Breast epithelium (tissue), 4 donors: ENCODE measurements around the gene ACTR1B. TPM values are rescaled to one million over a fixed set of nuclear protein-coding genes. Genes with fewer than 3 reads are reported as not detected.

Experiments
- DNase-seq, 2 donors: peaks; one replicate each; pipeline ENCODE4 v3.0.0-alpha.2; 2019; ENCODE audit warnings: low spot score in 2 of 2
- H3K27ac ChIP-seq, 2 donors: fragments of 200-600 bp; sonication (generic) in 1 of 2; one replicate each; pipeline ENCODE4 v1.5.1; 2016 to 2019; ENCODE audit warnings: mild to moderate bottlenecking in 1 of 2
- H3K27me3 ChIP-seq, 2 donors: fragments of 200-600 bp; sonication (generic) in 1 of 2; one replicate each; pipeline versions ENCODE4 v1.5.1 to v1.6.0; 2017 to 2019; ENCODE audit warnings: control low read depth in 1 of 2, mild to moderate bottlenecking in 1 of 2
- H3K36me3 ChIP-seq: fragments of 200-600 bp; one replicate; pipeline ENCODE4 v1.5.1; 2019
- H3K4me1 ChIP-seq, 2 donors: fragments of 200-600 bp; sonication (generic); one replicate each; pipeline ENCODE4 v1.5.1; 2016 to 2019; ENCODE audit warnings: control low read depth in 1 of 2
- H3K4me3 ChIP-seq, 3 donors: fragments of 200-600 bp; sonication (generic); 1 replicate in 2 of 3; 2 replicates in 1 of 3; pipeline ENCODE4 v1.5.1; 2016 to 2019; ENCODE audit warnings: mild to moderate bottlenecking in 3 of 3, moderate library complexity in 2 of 3
- H3K9me3 ChIP-seq, 2 donors: fragments of 200-600 bp; sonication (generic) in 1 of 2; one replicate each; pipeline ENCODE4 v1.5.1; 2016 to 2019; ENCODE audit warnings: control low read depth in 1 of 2
- POLR2A ChIP-seq: fragments of 450-650 bp; IDR thresholded peaks from one replicate; pipeline ENCODE4 v1.6.1; 2016; ENCODE audit warnings: antibody characterized with exemption, mild to moderate bottlenecking, moderate library complexity
- POLR2AphosphoS5 ChIP-seq, 3 donors: sonication (generic); formaldehyde crosslinking; IDR thresholded peaks; one replicate each; pipeline ENCODE4 v1.6.1; 2017; ENCODE audit warnings: antibody characterized with exemption in 3 of 3
- intact Hi-C: fragments of 100-400 bp; cut with DNase I; formaldehyde crosslinking; loops from one replicate; pipeline ENCODE4 v1.15.1; 2023; ENCODE audit warnings: low total_unique reads
- total RNA-seq, 3 donors: library from RNA; depleted of rRNA; stranded (reverse); fragments of >200 nt; gene quantifications; one replicate each; pipeline ENCODE4 v1.1.0, GENCODE V29; 2016
- TF ChIP-seq, protein P1 (sequence below), 3 donors: fragments of 450-650 bp; IDR thresholded peaks; one replicate each; pipeline ENCODE4 v1.5.1; 2016 to 2017; ENCODE audit warnings: antibody characterized with exemption in 3 of 3, mild to moderate bottlenecking in 3 of 3, moderate library complexity in 3 of 3

Gene ACTR1B
- total RNA-seq, 3 donors from 2014 or later, result 59.6 to 74.6 (median 61.9) TPM

DNA sequence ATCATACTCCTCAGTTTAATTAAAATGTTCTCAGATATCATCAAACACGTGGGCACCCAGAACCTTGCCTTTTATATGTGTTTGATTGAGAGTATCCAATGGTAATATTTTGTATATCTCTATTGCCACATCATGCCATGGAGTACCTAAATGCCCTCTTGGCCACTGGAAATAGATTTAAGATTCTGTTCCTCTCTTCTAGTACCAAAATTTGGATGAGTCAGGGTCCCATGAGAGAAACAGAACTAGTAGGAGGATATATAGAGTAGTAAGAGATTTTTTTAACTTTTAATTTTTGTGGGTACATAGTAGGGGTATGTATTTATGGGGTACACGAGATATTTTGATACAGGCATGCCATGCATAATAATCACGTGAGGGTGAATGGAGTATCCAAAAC is 39.9 kb upstream of the ACTR1B start:
- intact Hi-C loops, result no loop called here
- Histone ChIP-seq H3K9me3 (no peaks in the 10 kb centered on the region), H3K4me1 (no peaks in the 10 kb centered on the region), H3K36me3 (no peaks in the 10 kb centered on the region), H3K4me3 (no peak overlapping the region), H3K27me3 (no peaks in the 10 kb centered on the region), H3K27ac (no peak overlapping the region)
- TF ChIP-seq, protein P1, sequence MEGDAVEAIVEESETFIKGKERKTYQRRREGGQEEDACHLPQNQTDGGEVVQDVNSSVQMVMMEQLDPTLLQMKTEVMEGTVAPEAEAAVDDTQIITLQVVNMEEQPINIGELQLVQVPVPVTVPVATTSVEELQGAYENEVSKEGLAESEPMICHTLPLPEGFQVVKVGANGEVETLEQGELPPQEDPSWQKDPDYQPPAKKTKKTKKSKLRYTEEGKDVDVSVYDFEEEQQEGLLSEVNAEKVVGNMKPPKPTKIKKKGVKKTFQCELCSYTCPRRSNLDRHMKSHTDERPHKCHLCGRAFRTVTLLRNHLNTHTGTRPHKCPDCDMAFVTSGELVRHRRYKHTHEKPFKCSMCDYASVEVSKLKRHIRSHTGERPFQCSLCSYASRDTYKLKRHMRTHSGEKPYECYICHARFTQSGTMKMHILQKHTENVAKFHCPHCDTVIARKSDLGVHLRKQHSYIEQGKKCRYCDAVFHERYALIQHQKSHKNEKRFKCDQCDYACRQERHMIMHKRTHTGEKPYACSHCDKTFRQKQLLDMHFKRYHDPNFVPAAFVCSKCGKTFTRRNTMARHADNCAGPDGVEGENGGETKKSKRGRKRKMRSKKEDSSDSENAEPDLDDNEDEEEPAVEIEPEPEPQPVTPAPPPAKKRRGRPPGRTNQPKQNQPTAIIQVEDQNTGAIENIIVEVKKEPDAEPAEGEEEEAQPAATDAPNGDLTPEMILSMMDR (IDR thresholded peaks at IDR 0.05), result no peak
- TF ChIP-seq POLR2AphosphoS5 (IDR thresholded peaks at IDR 0.05) (no peak), POLR2A (no peak)
- DNase-seq, result no peak

DNA sequence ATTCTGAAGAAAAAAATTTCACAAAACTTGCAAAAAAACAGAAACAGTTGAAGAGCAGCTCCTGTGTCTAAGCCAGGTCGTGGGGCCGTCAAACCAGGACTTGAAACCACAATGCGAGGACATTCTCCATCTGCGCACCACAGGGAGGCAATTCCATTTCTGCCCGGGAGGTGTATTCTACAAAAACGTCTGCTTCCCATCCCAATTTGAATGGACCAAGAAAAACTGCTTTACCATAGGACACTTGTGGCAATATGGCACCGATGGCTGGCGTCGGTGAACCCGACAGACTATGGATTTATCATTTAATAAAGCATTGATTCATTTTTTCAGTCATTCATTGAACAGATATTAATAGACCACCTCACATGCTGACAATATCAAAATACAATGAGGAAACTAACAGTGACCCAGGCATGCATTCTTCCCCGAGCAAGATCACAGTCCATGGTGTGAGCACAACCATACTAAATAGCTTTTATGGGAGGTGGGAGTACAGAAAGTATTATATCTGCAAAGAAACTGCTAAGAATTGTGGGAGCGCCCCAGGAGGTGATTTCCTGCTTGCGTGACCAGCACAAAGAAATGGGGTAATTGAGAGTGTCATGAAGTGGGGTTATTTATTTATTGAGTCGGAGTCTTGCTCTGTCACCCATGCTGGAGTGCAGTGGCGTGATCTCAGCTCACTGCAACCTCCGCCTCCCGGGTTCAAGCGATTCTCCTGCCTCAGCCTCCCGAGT is 39.1 kb upstream of the ACTR1B start:
- TF ChIP-seq POLR2AphosphoS5 (IDR thresholded peaks at IDR 0.05) (no peak), POLR2A (no peak)
- TF ChIP-seq, protein P1 (IDR thresholded peaks at IDR 0.05), result no peak
- Histone ChIP-seq H3K27ac (no peak overlapping the region), H3K36me3 (no peaks in the 10 kb centered on the region), H3K9me3 (no peaks in the 10 kb centered on the region), H3K4me1 (no peaks in the 10 kb centered on the region), H3K27me3 (no peaks in the 10 kb centered on the region), H3K4me3 (no peak overlapping the region)
- intact Hi-C loops, result no loop called here
- DNase-seq, result no peak

- H3K27me3 ChIP-seq, result no peaks in the 10 kb centered on the region
- DNase-seq, result no peak
- no peak overlapping the region for H3K27ac ChIP-seq
- no peak for TF ChIP-seq POLR2A
- TF ChIP-seq POLR2AphosphoS5 (IDR thresholded peaks at IDR 0.05), result no peak
- TF ChIP-seq, protein P1 (IDR thresholded peaks at IDR 0.05), result no peak
- no peaks in the 10 kb centered on the region for H3K9me3 ChIP-seq
- H3K4me1 ChIP-seq, result no peaks in the 10 kb centered on the region
- no peak overlapping the region for H3K4me3 ChIP-seq
- intact Hi-C loops, result no loop called here
- no peaks in the 10 kb centered on the region for H3K36me3 ChIP-seq
These were observed 38.1 kb upstream of the ACTR1B start for GRCh38 chr2:97701851-97702465.

DNA sequence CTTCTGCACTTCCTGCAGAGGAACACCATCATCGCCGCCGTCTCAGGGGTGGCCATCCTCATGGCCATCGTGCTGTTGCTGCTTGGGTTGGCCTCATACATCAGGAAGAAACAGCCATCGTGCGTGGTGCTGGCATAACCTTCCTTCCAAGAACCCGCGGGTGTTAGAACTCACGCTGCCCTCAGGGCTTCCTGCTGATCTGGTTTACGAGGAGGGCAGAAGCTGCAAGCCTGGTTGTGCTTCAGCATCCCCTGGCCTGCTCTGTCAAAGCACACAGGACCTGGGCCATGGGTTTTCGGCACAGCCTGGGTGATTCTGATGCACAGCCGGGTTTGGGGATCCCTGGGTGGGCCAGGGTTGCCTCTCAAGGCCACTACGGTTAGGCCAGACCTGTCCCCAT is 37.3 kb upstream of the ACTR1B start:
- Histone ChIP-seq H3K4me3 (no peak overlapping the region), H3K9me3 (no peaks in the 10 kb centered on the region), H3K27ac (no peak overlapping the region), H3K4me1 (no peaks in the 10 kb centered on the region), H3K27me3 (no peaks in the 10 kb centered on the region), H3K36me3 (no peaks in the 10 kb centered on the region)
- intact Hi-C loops, result no loop called here
- TF ChIP-seq POLR2A, result no peak
- TF ChIP-seq, protein P1 (IDR thresholded peaks at IDR 0.05), result no peak
- TF ChIP-seq POLR2AphosphoS5 (IDR thresholded peaks at IDR 0.05), result no peak
- no peak for DNase-seq

DNA sequence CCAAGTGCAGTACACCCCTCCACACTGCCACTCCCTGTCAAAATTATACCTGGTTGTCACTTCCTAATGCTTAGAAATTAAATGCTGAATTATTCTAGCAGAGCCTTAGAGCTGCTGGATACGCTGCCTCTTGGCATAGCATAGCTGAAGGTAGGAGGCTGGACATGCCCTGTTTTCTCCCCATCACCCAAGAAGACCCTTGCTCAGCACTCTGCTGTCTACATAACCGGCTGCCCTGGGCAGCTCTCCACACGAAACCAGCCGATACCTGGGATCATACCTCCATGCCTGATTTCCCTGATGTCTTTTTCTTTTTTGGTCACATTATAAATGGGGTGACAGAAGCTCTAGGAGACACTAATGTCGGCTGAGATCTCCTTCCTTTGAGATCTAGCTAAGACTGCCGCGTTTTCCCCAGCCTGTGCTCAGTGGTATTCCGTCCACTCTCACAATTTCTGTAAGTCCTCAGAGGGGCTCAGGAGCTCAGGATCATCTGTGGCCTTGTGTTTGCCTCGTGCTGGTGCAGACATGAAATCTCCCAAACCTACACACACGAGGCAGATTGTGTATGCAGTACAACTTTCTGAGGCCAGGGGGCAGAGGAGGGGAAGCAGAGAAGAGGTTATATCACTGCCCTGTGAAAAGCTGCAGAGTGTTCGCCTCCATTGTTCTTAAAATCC is 36.1 kb upstream of the ACTR1B start:
- DNase-seq, result peak in 1 of 2 donors; percentile 21
- TF ChIP-seq POLR2A (no peak), POLR2AphosphoS5 (IDR thresholded peaks at IDR 0.05) (no peak)
- TF ChIP-seq, protein P1 (IDR thresholded peaks at IDR 0.05), result peak; percentile 22 to 57 (median 40)
- no peaks in the 10 kb centered on the region for H3K4me1 ChIP-seq
- H3K4me3 ChIP-seq, result no peak overlapping the region
- no peaks in the 10 kb centered on the region for H3K36me3 ChIP-seq
- H3K9me3 ChIP-seq, result no peaks in the 10 kb centered on the region
- no peak overlapping the region for H3K27ac ChIP-seq
- intact Hi-C loops, result loop anchor here (10.0 kb wide), 1 partner anchor 105 kb away; no protein-coding TSS in a partner anchor
- H3K27me3 ChIP-seq, result no peaks in the 10 kb centered on the region
